GM19240 (cell line): ENCODE data around the gene CCDC88B.
"Not testable (repeated sequence)": the region's sequence is repeated elsewhere in the genome, so short reads cannot be mapped to it uniquely, and the experiment has no call there.

Experiments used
- DNase-seq: peaks from one replicate; pipeline ENCODE4 v3.0.0; 2011; ENCODE audit warnings: low spot score; ENCODE audit not compliant: insufficient read length

Gene CCDC88B

GRCh38 chr11:64305075-64305690, 34.8 kb upstream of the CCDC88B start, which contains the start of gene ESRRA:
Gene ESRRA, plus strand, starts transcription at chr11:64305524. Its CDS starts 1,656 bp downstream, at chr11:64307180.
- peak; percentile 95 for DNase-seq

GRCh38 chr11:64305691-64306562, 34.1 kb upstream of the CCDC88B start:
- DNase-seq: no peak

- DNase-seq: no peak
Measured at GRCh38 chr11:64306563-64306875, 33.5 kb upstream of the CCDC88B start.

GRCh38 chr11:64306876-64307622, 33.0 kb upstream of the CCDC88B start:
- no peak for DNase-seq

- not testable (repeated sequence) for DNase-seq
Measured at GRCh38 chr11:64307795-64308194, 32.2 kb upstream of the CCDC88B start.

- DNase-seq: no peak
Measured at GRCh38 chr11:64312947-64313346, 27.1 kb upstream of the CCDC88B start.

- no peak for DNase-seq
Measured at GRCh38 chr11:64313491-64314145, 26.4 kb upstream of the CCDC88B start.

- DNase-seq: no peak
Measured at GRCh38 chr11:64314146-64314804, 25.7 kb upstream of the CCDC88B start.

GRCh38 chr11:64314805-64315561, 25.0 kb upstream of the CCDC88B start:
- no peak for DNase-seq

- not testable (repeated sequence) for DNase-seq
Measured at GRCh38 chr11:64315667-64316526, 24.1 kb upstream of the CCDC88B start.

- DNase-seq: no peak
Measured at GRCh38 chr11:64316672-64317324, 23.2 kb upstream of the CCDC88B start.

- DNase-seq: peak; percentile 96
Measured at GRCh38 chr11:64317325-64317960, 22.6 kb upstream of the CCDC88B start, which contains the start of gene TRMT112. Gene TRMT112, minus strand, starts transcription at chr11:64317559. Its CDS starts 33 bp downstream, at chr11:64317526.

GRCh38 chr11:64317961-64318765, 21.8 kb upstream of the CCDC88B start, which contains the start of gene PRDX5:
Gene PRDX5, plus strand, starts transcription at chr11:64318121. Its CDS starts 95 bp downstream, at chr11:64318216.
- peak; percentile 92 for DNase-seq

- DNase-seq: no peak
Measured at GRCh38 chr11:64318766-64319761, 20.9 kb upstream of the CCDC88B start.

GRCh38 chr11:64320556-64320955, 19.4 kb upstream of the CCDC88B start:
- DNase-seq: no peak

GRCh38 chr11:64321026-64321425, 19.0 kb upstream of the CCDC88B start:
- DNase-seq: no peak
